ENCODE results near the gene SRSF4.
"Not testable (repeated sequence)": the region's sequence is repeated elsewhere in the genome, so short reads cannot be mapped to it uniquely, and the experiment has no call there.

The SRSF4 gene

GRCh38 chr1:29156543-29157268, 25.0 kb downstream of the SRSF4 start:
- Histone ChIP-seq H3K9me3 (ENCODE audit: control insufficient read depth, insufficient read depth, low read length) (no peaks in the 10 kb centered on the region), H3K27me3 (ENCODE audit: control insufficient read depth, insufficient read depth, low read length) (no peaks in the 10 kb centered on the region), H3K4me1 (ENCODE audit: control insufficient read depth, insufficient read depth, low read length) (no peaks in the 10 kb centered on the region), H3K9ac (ENCODE audit: low read depth, low read length) (no peak overlapping the region), H3K36me3 (ENCODE audit: control insufficient read depth, insufficient read depth, low read length) (peaks cover 51% of the 10 kb centered on the region), H3K4me3 (ENCODE audit: low read depth, low read length) (no peak overlapping the region)

GRCh38 chr1:29152046-29152805, 29.5 kb downstream of the SRSF4 start:
- Histone ChIP-seq H3K27me3 (ENCODE audit: control insufficient read depth, insufficient read depth, low read length) (no peaks in the 10 kb centered on the region), H3K9ac (ENCODE audit: low read depth, low read length) (no peak overlapping the region), H3K4me1 (ENCODE audit: control insufficient read depth, insufficient read depth, low read length) (no peaks in the 10 kb centered on the region), H3K36me3 (ENCODE audit: control insufficient read depth, insufficient read depth, low read length) (peaks cover 71% of the 10 kb centered on the region), H3K4me3 (ENCODE audit: low read depth, low read length) (no peak overlapping the region), H3K9me3 (ENCODE audit: control insufficient read depth, insufficient read depth, low read length) (no peaks in the 10 kb centered on the region)

- not testable (repeated sequence) for H3K9ac ChIP-seq (ENCODE audit: low read depth, low read length); H3K9me3 ChIP-seq (ENCODE audit: control insufficient read depth, insufficient read depth, low read length); H3K4me1 ChIP-seq (ENCODE audit: control insufficient read depth, insufficient read depth, low read length); H3K27me3 ChIP-seq (ENCODE audit: control insufficient read depth, insufficient read depth, low read length); H3K4me3 ChIP-seq (ENCODE audit: low read depth, low read length)
- peaks cover 74% of the 10 kb centered on the region for H3K36me3 ChIP-seq (ENCODE audit: control insufficient read depth, insufficient read depth, low read length)
Observed at GRCh38 chr1:29150346-29150745, 31.4 kb downstream of the SRSF4 start.

DNA sequence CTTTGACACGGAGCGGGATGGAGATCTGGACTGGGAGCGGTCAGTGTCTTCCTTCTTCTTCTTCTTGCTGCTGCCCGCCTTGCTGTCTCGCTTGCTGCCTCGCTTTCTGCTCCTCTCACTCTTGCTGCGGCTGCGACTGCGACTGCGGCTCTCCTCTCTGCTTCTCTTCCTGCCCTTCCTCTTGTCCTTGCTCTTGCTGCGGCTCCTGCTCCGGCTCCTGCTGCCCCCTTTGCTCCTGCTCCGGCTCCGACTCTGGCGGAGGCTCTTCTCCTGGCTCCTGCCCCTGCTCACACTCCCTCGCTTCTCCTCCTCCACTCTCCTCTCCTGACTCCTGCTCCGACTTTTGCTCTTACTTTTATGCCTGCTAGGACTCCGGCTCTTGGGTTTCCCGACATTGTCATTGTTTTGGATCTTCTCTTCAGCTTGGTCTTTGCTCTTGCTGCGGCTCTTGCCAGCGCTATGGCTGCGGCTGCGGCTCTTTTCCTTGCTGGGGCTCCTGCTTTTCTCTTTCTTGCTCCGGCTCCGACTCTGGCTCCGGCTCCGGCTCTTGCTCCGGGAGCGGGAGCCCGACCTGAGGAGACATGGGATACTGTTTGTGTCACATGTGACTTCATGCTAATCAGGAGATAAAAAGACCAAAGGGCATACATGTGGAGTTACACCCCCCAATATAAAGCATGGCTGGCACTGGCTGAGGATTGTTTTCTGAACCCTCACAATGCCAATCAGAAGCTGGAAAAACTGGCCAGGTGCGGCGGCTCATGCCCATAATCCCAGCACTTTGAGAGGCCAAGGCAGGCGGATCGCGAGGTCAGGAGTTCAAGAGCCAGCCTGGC, 32.8 kb downstream of the SRSF4 start:
- Histone ChIP-seq H3K9ac (ENCODE audit: low read depth, low read length) (no peak overlapping the region), H3K9me3 (ENCODE audit: control insufficient read depth, insufficient read depth, low read length) (no peaks in the 10 kb centered on the region), H3K4me1 (ENCODE audit: control insufficient read depth, insufficient read depth, low read length) (no peaks in the 10 kb centered on the region), H3K4me3 (ENCODE audit: low read depth, low read length) (no peak overlapping the region), H3K27me3 (ENCODE audit: control insufficient read depth, insufficient read depth, low read length) (no peaks in the 10 kb centered on the region), H3K36me3 (ENCODE audit: control insufficient read depth, insufficient read depth, low read length) (peaks cover 61% of the 10 kb centered on the region)

- peaks cover 38% of the 10 kb centered on the region for H3K36me3 ChIP-seq (ENCODE audit: control insufficient read depth, insufficient read depth, low read length)
- H3K4me3 ChIP-seq (ENCODE audit: low read depth, low read length), result no peak overlapping the region
Observed at GRCh38 chr1:29145739-29146437, 35.8 kb downstream of the SRSF4 start.

GRCh38 chr1:29144178-29144577, 37.5 kb downstream of the SRSF4 start:
- Histone ChIP-seq H3K9me3 (ENCODE audit: control insufficient read depth, insufficient read depth, low read length) (no peaks in the 10 kb centered on the region), H3K4me3 (ENCODE audit: low read depth, low read length) (no peak overlapping the region), H3K27me3 (ENCODE audit: control insufficient read depth, insufficient read depth, low read length) (no peaks in the 10 kb centered on the region), H3K4me1 (ENCODE audit: control insufficient read depth, insufficient read depth, low read length) (no peaks in the 10 kb centered on the region), H3K9ac (ENCODE audit: low read depth, low read length) (no peak overlapping the region), H3K36me3 (ENCODE audit: control insufficient read depth, insufficient read depth, low read length) (peaks cover 23% of the 10 kb centered on the region)

More at GRCh38 chr1:29145739-29146437, 35.8 kb downstream of the SRSF4 start:
- no peaks in the 10 kb centered on the region for H3K27me3 ChIP-seq (ENCODE audit: control insufficient read depth, insufficient read depth, low read length)
- no peaks in the 10 kb centered on the region for H3K9me3 ChIP-seq (ENCODE audit: control insufficient read depth, insufficient read depth, low read length)
- no peaks in the 10 kb centered on the region for H3K4me1 ChIP-seq (ENCODE audit: control insufficient read depth, insufficient read depth, low read length)
- no peak overlapping the region for H3K9ac ChIP-seq (ENCODE audit: low read depth, low read length)

- Histone ChIP-seq H3K9ac (ENCODE audit: low read depth, low read length) (no peak overlapping the region), H3K9me3 (ENCODE audit: control insufficient read depth, insufficient read depth, low read length) (no peaks in the 10 kb centered on the region), H3K4me1 (ENCODE audit: control insufficient read depth, insufficient read depth, low read length) (no peaks in the 10 kb centered on the region), H3K4me3 (ENCODE audit: low read depth, low read length) (no peak overlapping the region), H3K36me3 (ENCODE audit: control insufficient read depth, insufficient read depth, low read length) (peaks cover 9% of the 10 kb centered on the region), H3K27me3 (ENCODE audit: control insufficient read depth, insufficient read depth, low read length) (no peaks in the 10 kb centered on the region)
Observed at GRCh38 chr1:29142714-29143113, 39.0 kb downstream of the SRSF4 start.

GRCh38 chr1:29136391-29136915, 45.2 kb downstream of the SRSF4 start:
- no peaks in the 10 kb centered on the region for H3K9me3 ChIP-seq (ENCODE audit: control insufficient read depth, insufficient read depth, low read length)
- H3K9ac ChIP-seq (ENCODE audit: low read depth, low read length), result no peak overlapping the region
- H3K4me1 ChIP-seq (ENCODE audit: control insufficient read depth, insufficient read depth, low read length), result no peaks in the 10 kb centered on the region
- no peaks in the 10 kb centered on the region for H3K27me3 ChIP-seq (ENCODE audit: control insufficient read depth, insufficient read depth, low read length)
- no peaks in the 10 kb centered on the region for H3K36me3 ChIP-seq (ENCODE audit: control insufficient read depth, insufficient read depth, low read length)
- no peak overlapping the region for H3K4me3 ChIP-seq (ENCODE audit: low read depth, low read length)

DNA sequence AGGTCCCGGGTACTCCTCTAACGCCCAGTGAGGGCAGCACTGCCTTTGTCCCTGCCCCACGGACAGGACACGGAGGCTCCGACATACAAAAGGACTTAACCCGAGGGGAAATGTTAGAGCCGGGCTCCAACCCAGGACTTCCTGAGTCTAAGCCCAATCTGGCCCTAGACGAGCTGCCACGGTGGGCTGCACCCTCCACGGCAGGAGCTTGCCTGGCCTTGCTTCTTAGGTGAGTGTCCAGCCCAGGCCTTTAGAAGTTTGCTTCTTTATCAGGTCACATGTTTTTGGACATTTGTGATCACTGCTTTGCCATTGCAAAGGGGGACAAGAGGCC, 47.0 kb downstream of the SRSF4 start:
- no peak overlapping the region for H3K4me3 ChIP-seq (ENCODE audit: low read depth, low read length)

GRCh38 chr1:29133861-29134694, 47.6 kb downstream of the SRSF4 start:
- H3K9ac ChIP-seq (ENCODE audit: low read depth, low read length), result no peak overlapping the region
- no peaks in the 10 kb centered on the region for H3K9me3 ChIP-seq (ENCODE audit: control insufficient read depth, insufficient read depth, low read length)
- no peaks in the 10 kb centered on the region for H3K4me1 ChIP-seq (ENCODE audit: control insufficient read depth, insufficient read depth, low read length)
- H3K36me3 ChIP-seq (ENCODE audit: control insufficient read depth, insufficient read depth, low read length), result no peaks in the 10 kb centered on the region
- no peak overlapping the region for H3K4me3 ChIP-seq (ENCODE audit: low read depth, low read length)
- no peaks in the 10 kb centered on the region for H3K27me3 ChIP-seq (ENCODE audit: control insufficient read depth, insufficient read depth, low read length)

More for the DNA sequence above, 47.0 kb downstream of the SRSF4 start:
- H3K36me3 ChIP-seq (ENCODE audit: control insufficient read depth, insufficient read depth, low read length), result no peaks in the 10 kb centered on the region
- H3K4me1 ChIP-seq (ENCODE audit: control insufficient read depth, insufficient read depth, low read length), result no peaks in the 10 kb centered on the region
- no peaks in the 10 kb centered on the region for H3K9me3 ChIP-seq (ENCODE audit: control insufficient read depth, insufficient read depth, low read length)
- H3K27me3 ChIP-seq (ENCODE audit: control insufficient read depth, insufficient read depth, low read length), result no peaks in the 10 kb centered on the region
- no peak overlapping the region for H3K9ac ChIP-seq (ENCODE audit: low read depth, low read length)
